Skin of body (tissue), 2 donors: ENCODE data around the gene GPR146. TPM values are rescaled to one million over a fixed set of nuclear protein-coding genes. Genes with fewer than 3 reads are reported as not detected.
"Not testable (repeated sequence)": the region's sequence is repeated elsewhere in the genome, so short reads cannot be mapped to it uniquely, and the experiment has no call there.

Experiments
- DNase-seq: peaks from one replicate; lab custom pipeline; 2025; lab: John Stamatoyannopoulos, UW
- total RNA-seq: library from RNA; depleted of rRNA; stranded (reverse); fragments of >200 nt; gene quantifications from one replicate; pipeline ENCODE4 v1.2.3, GENCODE V29; 2014

Gene GPR146
- total RNA-seq, 1 donor from 2014 or later: 9.3 TPM

DNA sequence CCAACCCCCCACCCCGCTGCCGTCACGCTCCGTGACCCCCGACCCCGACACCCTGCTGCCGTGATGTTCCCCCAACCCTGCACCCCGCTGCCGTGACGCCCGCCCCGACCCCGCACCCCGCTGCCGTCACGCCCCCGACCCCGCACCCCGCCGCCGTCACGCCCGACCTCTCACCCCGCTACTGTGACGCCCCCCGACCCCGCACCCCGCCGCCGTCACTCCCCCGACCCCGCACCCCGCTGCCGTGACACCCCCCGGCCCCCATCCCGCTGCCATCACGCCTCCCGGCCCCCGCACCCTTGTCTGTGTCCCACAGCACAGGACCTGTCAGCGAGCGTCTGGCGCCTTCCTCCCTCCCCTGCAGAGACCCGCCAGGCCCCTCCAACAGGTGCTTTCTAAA is 29.7 kb downstream of the GPR146 start:
- DNase-seq: not testable (repeated sequence)

DNA sequence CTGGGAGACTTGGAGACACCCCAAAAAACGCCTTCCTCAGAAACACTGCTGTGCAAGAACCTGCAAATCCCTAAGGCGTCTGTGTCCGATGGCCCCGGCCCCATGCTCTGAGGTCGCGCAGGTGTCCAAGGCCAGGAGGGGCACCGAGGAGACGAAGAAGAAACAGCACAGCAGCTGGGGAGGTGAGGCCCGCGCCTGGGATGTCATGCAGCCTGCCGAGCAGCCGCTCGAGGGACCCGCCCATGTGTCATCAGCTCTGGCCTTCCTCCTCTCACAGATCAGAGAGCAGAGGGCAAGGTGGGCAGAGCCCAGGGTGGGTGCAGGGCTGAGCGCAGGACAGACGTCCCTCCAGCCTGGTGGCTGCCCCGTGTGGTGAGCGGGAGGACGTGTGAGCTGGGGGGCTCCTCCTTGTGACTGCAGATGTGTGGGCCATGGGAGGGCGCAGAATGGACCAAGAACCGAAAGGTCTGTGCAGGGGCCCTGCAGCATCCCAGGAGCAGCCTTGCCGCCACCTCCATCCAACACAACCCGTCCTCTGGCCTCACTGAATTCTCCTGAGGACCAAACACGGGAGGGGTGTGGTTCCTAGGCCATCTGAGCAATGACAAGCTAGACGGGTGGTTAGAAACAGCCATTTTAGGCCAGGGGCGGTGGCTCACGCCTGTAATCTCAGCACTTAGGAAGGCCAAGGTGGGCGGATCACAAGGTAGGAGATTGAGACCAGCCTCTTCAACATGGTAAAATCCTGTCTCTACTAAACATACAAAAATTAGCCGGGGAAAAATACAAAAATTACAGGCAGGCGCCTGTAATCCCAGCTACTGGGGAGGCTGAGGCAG is 30.5 kb downstream of the GPR146 start:
- DNase-seq: no peak

DNA sequence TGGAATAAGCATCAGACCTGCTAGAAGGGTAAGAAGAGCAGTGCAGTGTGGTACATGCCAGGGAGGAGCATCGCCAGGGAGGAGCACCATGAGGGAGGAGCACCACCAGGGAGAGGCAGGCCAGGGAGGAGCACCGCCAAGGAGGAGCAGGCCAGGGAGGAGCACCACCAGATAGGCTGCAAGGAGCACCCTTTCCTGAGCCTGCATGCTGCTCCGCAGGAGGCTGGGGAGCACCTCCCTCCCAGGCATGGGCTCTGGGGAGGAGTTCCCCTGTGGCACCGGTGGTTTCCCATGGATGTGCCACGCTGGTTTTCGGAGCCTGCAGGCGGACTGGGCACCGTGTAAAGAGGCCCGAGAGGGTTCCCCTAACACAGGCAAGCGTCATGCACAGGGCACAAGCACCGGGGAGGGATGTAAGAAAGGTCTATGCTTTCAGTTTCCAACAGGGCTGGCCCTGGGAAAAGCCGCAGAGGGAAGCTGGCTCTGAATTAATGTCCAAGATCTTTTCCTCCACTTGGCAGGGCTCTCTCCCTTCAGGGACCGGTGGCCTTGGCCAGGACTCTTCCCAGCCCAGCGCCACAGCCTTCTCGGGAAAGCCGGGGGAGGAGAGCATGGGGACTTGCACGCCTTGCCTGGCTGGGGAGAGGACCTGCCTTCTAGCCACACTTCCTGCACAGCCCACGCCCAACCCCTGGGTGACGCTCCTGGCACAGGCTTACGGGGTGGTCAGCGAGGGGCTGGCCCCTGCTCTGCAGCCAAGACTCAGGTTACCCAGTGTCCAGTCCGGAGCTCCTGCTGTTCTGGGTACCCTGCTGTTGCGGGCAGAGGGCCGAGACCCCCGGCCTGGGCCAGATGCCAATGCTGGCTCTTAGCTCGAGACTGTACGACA is 32.1 kb downstream of the GPR146 start:
- DNase-seq: no peak

DNA sequence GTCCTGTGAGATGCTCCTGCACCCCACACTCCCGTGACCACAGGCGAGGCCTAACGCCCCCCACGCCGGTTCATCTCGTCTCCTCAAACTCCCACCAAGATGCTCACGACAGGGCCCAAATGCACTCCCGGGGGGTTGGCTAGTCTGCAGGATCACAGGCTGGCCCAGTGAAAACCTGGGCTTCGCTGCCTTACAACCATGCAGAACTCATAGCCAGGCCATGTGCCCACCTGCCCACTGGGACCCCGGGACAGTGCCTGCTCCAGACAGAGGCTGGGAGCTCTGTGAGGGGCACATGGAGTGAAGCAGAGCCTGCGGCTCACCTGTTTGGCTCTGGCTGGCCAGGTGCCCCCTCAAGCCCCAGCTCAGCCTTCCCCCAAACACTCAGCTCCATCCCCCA is 34.2 kb downstream of the GPR146 start:
- DNase-seq: no peak

DNA sequence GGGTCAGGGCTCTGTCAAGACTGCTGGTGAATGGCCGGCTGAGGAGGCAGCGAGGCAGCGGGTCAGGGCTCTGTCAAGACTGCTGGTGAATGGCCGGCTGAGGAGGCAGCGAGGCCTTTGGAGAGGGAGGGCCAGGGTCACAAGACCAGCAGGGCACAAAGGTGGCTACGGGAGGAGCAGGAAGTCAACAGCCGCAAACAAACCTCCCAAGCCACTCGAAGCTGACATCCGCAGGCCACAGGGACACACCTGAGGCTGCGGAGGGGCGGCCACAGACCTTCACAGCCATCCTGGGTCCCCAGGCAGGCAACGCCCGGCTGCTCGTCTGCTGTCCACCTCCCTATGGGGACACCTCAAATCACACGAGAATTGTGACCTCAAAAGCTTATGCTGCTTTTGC is 34.6 kb downstream of the GPR146 start:
- no peak for DNase-seq

DNA sequence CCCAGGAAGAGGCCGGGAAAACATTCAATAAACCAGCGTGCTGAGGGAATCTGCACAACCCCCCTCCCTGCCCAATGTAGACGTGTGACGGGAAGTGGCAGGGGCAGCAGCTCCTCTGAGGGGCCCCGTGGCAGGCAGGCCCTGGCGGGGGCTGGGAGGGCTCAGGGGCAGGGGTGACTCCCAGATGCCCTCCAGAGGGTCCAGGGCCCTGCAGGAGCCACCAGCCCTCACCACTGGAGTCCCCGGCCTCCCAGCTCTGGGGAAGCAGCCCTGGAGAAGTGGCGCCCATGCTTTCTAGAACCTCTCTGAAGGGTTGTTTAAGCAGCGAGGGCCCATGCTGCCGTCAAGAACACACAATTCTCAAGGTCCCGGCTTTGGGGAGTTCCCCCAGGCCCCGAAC is 35.2 kb downstream of the GPR146 start:
- DNase-seq: no peak

DNA sequence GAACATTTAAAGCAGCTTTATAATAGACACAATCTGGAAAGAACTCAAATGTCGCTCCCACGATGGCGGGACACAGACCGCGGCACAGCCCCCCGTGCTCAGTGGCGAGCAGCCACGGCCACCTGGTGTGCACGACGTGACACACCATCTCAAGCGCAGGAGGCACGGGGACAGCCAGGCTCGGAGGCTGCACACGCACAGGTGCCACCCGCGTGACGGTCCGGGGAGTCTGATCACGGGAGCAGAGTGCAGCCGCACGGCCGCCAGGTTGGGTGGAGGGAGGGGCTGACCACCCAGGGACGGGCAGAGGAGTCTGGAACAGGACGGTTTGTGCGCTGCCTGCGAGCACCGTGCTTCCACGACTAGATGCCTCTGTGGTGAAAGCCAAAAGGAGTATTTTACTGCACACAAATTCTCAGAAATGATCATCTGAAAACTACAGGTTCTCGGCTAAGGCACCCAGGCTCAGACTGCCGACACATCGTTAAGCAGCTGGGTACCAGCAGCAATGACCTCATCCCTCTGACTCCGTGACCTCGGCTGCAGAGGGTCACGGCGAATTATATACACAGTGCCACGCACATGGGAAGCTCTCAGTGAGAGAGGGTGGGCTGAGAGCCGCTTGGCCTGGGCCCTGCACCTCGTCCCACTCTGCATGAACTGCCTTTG is 36.0 kb downstream of the GPR146 start:
- no peak for DNase-seq

DNA sequence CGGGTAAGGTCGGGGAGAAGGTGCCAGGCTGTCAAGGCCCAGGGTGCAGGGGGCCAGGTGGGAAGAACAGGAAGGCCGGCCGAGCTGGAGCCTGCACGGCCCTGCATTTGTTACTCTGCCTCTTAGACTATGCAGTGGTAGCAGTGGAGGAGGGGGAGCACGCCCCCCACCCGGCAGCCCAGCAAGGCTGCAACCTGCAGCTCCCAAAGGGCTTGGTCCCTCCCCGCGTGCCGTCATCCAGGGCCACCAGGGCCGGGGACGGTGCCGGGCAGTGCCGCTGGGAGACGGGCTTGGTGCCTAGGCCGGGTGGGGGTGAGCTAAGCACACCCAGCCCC is 36.5 kb downstream of the GPR146 start:
- no peak for DNase-seq

DNA sequence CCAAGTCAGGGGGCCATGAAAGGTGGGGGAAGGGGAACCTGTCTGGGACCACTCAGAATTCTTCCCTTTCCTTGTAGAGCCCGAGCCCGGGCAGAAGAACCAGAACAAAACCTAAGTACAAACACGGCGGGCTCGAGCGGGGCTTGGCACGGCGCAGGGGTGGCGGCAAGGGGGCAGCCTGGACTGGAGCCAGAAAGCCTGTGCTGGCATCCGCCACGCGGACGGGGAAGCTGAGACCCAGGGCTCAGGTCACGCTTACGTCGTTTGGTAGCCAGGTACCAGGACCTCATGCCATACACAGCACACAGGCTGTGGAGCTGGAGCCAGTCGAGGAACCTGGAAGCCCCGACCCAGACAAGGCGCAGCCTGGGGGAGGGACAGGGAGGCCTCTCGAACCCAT is 37.0 kb downstream of the GPR146 start:
- no peak for DNase-seq

DNA sequence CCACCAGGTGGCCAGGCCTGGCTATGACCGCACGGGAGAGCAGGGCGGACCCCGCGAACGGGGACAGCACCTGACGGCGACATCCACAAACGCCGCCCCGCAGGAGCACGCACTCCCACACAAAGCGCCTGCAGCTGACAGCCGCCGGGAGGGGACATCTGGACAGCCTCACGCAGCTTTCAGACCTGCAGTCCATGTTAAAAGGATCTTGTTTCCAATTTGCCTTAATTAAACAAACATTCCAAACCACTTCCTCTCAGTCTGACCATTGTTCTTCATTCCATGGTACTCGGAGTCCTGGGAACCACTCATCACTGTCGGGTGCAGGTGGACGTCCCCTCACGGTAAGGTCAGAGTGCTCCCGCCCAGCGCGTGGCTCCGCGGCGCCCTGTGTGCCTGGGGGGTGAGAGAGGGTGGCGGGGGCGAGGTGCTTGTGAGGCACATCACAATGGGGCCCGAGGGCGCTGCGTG is 37.6 kb downstream of the GPR146 start:
- no peak for DNase-seq

DNA sequence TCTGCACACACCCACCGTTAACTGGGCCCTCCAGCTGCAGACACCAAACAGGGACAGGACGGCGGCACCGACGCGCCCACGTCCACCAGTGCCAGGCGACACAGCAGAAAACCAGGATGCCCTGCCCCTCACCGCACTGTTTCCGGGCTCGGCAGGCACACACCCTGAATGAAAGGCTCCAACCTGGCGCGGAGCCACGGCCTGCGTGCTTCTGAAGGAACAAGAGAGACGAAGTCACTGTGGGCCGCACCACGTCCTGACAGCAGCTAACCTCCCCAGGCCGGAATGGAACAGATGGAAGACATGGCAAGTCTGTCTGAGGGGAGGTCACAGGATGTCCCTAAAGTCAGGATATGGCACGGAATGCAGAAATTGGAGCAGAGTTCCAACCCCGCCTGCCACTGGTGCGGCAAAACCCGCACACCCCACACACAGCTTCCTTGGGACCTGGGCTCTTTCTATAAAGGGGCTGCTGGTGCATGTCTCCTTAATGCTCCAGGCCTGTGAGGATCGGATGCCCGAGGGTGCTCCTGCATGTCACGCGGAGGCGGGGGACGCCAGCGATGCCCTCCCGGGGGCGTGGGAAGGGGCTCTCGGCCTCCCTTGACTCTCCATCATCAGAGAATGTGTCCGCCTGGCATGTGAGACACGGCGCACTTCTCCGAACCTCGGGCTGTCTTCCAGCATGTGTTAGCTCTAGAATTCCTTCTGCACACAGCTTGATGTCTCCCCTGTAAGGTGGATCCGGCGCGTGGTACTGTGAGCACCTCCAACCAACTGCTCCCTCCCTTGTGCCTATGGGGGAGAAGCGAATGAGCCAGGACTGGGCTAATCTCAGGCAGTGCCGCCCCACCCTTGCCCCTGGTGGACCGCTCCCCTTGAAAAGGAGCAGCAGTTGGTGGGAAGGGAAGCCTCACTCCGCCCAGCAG is 39.6 kb downstream of the GPR146 start:
- no peak for DNase-seq

DNA sequence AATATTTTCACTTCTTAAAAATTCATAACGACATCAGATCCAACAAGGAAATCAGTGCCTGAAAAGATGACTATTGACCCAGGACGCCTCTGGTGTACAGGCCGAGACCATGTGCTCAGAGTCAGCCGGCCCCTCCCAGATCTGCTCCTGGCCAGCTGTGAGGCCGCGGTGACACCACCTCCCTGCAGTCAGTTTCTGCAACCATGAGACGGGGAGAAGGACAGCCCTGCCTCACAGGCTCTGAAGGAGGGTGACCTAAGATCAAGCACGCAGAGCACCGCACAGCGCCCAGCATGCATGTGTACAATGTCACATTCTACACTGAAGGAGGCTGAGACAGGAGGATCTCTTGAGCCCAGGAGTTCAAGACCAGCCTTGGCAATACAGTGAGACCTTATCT is 40.9 kb downstream of the GPR146 start:
- DNase-seq: no peak

DNA sequence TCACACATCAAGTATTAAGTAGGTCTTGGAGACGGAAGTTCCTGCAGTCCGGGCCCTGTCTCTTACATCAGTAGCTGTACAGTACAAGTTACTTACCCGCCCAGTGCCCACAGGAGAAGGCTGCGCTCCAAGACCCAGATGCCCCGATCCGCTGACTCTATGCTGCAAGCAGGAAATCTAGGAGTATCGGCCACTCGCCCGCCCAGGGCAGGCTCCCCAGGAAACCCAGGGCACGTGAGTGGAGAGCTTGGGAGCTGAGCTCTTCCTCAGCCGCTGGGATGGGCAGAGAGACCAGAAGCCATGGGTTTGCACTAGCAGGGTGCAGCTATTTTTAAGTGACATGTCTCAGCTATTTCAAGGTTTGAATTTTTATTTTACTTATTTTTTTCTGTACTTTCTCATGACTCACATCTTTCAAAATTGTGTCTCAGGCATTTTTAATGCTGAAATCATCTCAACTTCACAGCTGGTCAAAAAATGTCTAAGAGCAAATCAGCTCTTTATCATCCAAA is 41.6 kb downstream of the GPR146 start:
- no peak for DNase-seq

DNA sequence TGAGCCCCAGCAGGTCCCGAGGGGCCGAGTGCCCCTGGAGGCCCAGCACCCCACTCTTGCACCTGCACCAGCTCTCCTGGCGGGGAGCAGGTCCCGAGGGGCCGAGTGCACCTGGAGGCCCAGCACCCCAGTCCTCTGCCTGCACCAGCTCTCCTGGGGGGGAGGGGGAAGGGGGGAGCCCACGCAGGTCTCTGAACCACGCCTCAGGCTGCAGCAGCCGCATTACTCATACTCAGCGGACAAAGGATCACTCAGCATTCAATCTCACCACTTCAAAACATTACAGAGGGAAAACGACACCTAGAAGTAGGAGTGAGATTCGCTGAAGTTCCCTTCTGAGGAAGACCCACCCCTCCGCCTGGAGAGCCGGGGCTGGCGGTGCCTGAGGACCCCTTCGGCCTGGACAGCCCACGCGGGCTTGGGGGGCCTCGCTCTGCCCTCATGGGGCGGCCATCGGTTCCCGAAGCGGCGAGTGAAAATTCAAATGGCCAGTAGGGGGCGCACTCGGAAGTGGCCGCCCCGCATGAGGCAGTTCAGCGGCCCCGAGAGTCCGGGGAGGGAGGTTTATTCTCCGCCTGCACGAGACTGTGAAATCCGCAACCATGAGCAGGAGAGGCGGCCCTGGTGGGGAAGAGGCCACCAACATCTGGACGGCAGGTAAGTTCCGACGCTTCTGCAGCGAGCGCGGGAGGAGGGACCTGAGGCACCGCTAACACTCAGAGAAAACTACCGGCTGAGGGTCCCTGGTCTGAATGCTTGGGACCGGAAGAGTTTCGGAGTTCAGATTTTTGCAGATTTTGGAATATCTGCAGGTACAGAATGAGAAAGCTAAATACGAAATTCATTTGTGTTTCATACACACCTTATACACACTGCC is 42.5 kb downstream of the GPR146 start:
- DNase-seq: peak; percentile 16

DNA sequence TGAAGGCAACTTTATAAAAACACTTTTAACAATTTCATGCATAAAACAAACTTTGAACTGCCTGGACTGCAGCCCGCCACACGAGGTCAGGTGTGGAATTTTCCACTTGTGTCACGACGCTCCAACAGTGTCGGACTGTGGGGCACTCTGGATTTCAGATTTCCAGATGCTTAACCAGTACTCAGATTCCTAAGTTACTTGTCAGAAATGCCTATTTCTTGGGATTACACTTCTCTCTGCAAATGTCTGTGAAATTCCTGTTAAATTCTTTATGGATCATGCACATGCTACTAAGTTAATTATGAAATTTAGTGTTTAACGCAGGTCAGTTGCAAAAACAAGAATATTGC is 43.1 kb downstream of the GPR146 start:
- DNase-seq: no peak

DNA sequence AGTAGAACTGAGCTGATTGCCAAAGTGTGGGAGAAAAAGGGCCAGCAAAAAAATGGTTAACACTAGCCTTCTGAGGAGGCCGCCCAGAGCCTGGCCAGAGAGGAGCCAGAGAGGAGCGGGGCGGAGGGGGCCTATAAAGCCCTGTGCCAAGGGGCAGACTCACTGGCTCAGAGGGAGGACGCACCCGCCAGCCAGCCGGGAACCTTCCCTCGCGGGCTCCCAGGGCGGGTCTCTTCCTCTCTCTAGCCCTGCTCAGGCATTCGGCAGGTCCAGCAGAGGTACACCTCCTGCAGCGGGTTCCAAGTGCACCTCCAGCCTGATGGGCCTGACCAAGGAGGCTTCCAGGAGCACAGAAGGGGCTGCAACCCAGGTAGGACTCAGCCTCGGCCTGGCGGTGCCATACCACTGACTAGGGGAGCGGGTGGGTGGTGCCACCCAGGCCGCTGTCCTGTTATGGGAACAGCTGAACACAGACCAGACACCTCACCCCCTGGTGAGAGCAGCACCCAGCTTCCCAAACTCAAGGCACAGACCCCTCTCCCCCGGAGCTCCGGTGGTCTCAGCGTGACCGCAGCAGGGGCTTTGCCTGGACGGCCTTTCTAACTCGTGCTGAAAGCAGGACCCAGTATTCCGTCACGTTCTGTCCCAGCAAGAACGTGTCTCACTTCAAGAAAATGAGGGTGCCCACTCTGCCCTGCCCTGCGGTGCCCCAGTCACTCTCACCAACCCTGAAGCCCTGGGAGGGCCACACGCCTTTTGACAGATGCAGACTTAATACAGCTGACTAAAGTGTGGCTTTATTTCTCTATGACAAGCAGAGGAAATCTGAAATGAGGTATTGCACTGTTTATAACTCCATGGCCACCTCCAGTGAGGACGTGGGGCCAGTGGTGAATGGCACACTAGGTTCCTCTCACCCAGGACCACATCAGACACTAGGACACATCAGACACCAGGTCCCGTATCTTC is 43.9 kb downstream of the GPR146 start, which contains the start of gene GPER1:
GPER1 (plus strand) TSS at position 162 of the 969 bp plus-strand sequence. CDS start 3,616 bp downstream, outside the sequence.
- DNase-seq: no peak

DNA sequence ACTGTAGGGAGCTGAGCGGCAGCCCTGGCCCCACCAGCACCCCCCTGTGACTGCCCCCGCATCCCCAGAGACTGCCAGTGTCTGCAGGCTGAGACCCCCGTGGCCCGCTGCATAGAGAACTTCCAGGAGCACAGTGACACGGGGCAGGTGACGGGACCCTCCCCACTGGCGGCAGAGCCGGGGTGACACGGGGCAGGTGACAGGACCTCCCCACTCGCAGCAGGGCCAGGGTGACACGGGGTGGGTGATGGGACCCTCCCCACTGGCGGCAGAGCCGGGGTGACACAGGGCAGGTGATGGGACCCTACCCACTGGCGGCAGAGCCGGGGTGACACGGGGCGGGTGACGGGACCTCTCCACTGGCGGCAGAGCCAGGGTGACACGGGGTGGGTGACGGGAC is 45.9 kb downstream of the GPR146 start:
- DNase-seq: no peak
